Measurements from ENCODE around the gene NPAS3.

NPAS3 gene

DNA sequence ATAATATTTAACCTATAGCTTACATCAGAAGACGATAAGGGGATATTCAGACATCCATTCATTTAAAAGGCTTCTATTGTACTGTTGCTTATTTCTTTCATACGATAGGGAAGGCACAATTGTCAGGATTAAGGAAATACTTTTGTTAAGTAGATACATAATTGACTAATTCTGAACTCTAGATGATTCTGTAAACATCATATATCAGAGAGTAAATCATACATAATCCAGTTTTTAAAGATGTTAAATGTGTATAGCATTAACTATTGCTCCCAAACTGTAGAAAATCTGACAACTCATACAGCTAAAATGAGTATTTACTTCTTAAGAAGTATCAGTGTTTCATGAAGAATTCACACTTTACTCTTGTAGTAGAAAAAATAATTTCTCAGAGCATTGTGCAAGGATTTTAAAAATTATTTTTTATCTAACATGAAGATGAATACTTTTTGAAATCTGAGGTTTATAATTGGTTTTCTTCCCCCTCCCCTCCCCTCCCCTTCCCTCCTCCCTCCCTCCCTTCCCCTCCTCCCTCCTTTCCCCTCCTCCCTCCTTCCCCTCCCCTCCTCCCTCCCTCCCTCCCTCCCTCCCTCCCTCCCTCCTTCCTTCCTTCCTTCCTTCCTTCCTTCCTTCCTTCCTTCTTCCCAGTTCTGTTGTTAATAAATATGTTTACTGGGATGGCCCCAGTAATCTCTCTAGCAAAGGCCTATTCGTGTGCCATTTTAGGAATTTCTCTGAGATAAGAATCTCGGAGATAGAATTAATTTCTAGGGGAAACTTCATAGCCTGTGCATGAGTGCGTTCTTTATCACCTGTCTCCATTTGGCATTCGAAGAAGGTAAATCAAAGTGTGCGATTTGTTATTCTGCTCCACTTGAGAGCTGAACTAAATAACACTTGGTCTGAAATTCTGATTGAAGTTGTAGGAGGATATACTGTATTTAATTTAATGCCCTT is 2.3 kb downstream of the NPAS3 start:
- no peak for DNase-seq (ENCODE audit: low spot score)

- DNase-seq (ENCODE audit: low spot score), result no peak
These were observed 3.0 kb downstream of the NPAS3 start for GRCh38 chr14:32941668-32942065.

GRCh38 chr14:32947081-32947480 is 8.4 kb downstream of the NPAS3 start:
- DNase-seq (ENCODE audit: low spot score), result no peak

- no peak for DNase-seq (ENCODE audit: low spot score)
These were observed 9.1 kb downstream of the NPAS3 start for GRCh38 chr14:32947792-32948191.

- no peak for DNase-seq (ENCODE audit: low spot score)
These were observed 11.9 kb downstream of the NPAS3 start for GRCh38 chr14:32950584-32950983.

- DNase-seq (ENCODE audit: low spot score), result no peak
These were observed 28.7 kb downstream of the NPAS3 start for GRCh38 chr14:32967421-32967820.

- DNase-seq (ENCODE audit: low spot score), result no peak
These were observed 30.4 kb downstream of the NPAS3 start for GRCh38 chr14:32968972-32969544.

DNA sequence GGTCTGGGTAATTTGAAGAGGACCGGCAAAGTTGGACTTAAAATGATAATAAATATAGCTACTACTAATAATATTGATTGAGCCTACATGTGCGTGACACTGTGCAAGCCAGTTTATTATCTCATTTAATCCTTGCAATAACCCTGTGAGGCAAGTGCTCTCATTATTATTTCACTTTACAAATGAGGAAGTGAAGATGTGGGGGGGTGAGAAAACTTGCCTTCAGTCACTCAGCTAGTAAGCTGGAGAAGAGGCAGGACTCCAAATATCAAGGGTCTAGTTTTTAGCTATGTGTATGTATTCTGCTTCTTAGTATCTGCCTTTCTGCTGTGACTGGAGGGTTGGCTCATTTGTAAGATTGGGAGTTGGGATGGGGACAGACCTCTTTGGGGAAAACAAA is 39.2 kb downstream of the NPAS3 start:
- no peak for DNase-seq (ENCODE audit: low spot score)

- no peak for DNase-seq (ENCODE audit: low spot score)
These were observed 40.1 kb downstream of the NPAS3 start for GRCh38 chr14:32978691-32979255.

GRCh38 chr14:32980178-32980901 is 41.7 kb downstream of the NPAS3 start:
- DNase-seq (ENCODE audit: low spot score), result no peak

GRCh38 chr14:32980902-32981501 is 42.3 kb downstream of the NPAS3 start:
- no peak for DNase-seq (ENCODE audit: low spot score)

GRCh38 chr14:32984241-32984930 is 45.7 kb downstream of the NPAS3 start:
- no peak for DNase-seq (ENCODE audit: low spot score)

- DNase-seq (ENCODE audit: low spot score), result no peak
These were observed 47.2 kb downstream of the NPAS3 start for GRCh38 chr14:32985866-32986265.

DNA sequence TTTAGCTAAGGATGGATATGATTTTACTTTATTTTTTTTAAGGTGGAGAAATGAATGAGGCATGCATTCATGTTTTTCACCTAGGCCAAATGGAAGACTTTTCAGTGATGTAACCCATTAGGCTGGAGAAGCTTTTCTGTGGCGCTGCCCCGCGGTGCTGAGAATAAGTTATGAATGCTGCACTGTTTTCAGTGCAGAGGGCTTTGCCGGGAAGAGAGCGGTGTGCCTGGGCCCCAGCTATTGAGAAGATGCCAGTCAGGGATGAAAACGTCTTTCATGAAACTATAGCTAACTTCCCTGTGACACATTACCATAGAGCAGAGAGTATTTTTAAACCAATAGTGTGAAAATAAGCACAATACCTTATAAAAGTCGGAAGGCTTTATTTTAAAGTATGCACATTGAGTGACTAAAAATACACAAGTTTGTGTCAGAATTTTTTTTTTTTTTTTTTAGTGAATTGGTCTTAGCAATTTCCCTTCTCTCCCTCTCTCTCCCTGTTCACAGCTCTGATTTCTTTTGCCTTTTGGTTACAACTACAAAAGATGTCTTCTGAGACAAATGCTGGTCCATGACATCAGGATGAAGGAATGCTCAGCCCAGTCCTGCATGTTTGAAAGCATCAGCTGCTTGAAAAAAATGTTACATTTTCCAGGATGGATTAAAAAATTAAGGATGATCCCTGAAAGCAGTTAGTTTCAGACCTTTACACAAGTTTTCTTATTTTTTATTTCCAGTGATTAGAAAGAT is 48.3 kb downstream of the NPAS3 start:
- DNase-seq (ENCODE audit: low spot score), result peak; percentile 14

DNA sequence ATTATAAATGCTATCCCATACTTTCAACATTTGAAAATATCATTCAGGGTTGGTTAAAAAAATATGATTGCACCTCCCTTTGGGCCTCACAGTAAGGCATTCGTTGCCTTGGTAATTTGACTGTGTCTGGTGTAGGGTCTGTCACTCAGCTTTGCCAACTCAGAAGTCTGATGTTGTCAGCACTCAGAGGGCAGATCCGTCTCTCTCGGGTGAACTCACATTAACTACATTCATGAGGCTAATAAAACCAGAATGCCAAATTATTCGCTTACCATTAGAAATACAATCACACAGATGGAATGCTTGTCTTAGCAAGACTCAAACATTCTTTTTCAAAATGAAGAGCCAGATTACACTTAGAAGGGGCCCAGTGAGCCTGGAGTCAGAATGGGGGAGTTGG is 53.0 kb downstream of the NPAS3 start:
- DNase-seq (ENCODE audit: low spot score), result no peak

- no peak for DNase-seq (ENCODE audit: low spot score)
These were observed 55.2 kb downstream of the NPAS3 start for GRCh38 chr14:32993921-32994320.

- no peak for DNase-seq (ENCODE audit: low spot score)
These were observed 57.7 kb downstream of the NPAS3 start for GRCh38 chr14:32996343-32996742.

GRCh38 chr14:32998433-32998832 is 59.8 kb downstream of the NPAS3 start:
- DNase-seq (ENCODE audit: low spot score), result no peak

- DNase-seq (ENCODE audit: low spot score), result no peak
These were observed 71.0 kb downstream of the NPAS3 start for GRCh38 chr14:33009673-33010072.

- no peak for DNase-seq (ENCODE audit: low spot score)
These were observed 71.8 kb downstream of the NPAS3 start for GRCh38 chr14:33010495-33010894.

DNA sequence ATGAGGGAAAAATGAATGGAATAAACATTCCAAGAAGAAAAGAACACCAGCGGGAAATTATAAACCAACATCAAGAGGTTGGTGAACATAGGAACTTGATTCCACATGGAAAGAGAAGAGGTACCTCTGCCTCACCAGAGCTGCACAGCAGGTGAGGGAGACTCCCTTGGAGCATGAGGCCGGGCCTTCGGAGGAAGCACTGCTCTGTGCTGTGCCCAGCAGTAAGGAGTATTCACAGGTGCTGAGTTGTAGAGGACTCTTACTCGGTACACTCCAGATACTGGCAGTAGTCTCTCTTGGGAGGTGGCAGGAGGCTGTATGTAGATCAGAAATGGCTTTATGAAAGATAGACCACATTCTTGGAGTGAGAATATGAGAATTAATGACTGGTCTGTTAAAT is 76.0 kb downstream of the NPAS3 start:
- no peak for DNase-seq (ENCODE audit: low spot score)
